HepG2 (cell line): Measurements from ENCODE around the gene PEPD. TPM values are rescaled to one million over a fixed set of nuclear protein-coding genes. Genes with fewer than 3 reads are reported as not detected.
A peak's percentile ranks its signal among the peaks of the same experiment; 100 is the strongest.

ENCODE experiments used
- ATAC-seq: fragments of 200-7000 bp; cut with Tn5 transposase; 3 replicates; pipeline ENCODE4 v1.9.1; 2020; ENCODE audit warnings: mild to moderate bottlenecking, moderate library complexity
- BruUV-seq: library from RNA; stranded (reverse); fragments of 400-500 nt; replicated peaks from 2 replicates; lab custom pipeline; 2021; lab: Mats Ljungman, UMichigan
- CTCF ChIA-PET: fragments of 300-600 bp; formaldehyde crosslinking; extraction: SDS; loops from one replicate; lab custom pipeline; 2021; ENCODE audit warnings: low total read pairs, inconsistent platforms, low intra/inter-chr PET ratio; lab: Yijun Ruan, JAX
- POLR2A ChIA-PET: fragments of 350-600 bp; sonication (Branson Sonifier 250); formaldehyde crosslinking; loops from one replicate; lab custom pipeline; 2020; ENCODE audit warnings: antibody characterized with exemption, inconsistent platforms; lab: Yijun Ruan, JAX
- DNase-seq: peaks from one replicate; pipeline ENCODE4 v3.0.0-alpha.2; 2015; ENCODE audit warnings: low spot score
- FAIRE-seq: peaks from 3 replicates; lab custom pipeline; 2011; peaks lifted over from hg19 to GRCh38; lab: Jason Lieb, UNC
- H2AFZ ChIP-seq: one replicate; pipeline ENCODE4 v1.6.1; 2011; ENCODE audit warnings: low read length, inconsistent platforms
- H3K27ac ChIP-seq: fragments of 300-600 bp; 3 replicates; pipeline ENCODE4 v1.8.0; 2011; ENCODE audit warnings: mixed run types, mild to moderate bottlenecking, mixed read lengths, low read length, inconsistent platforms; ENCODE audit not compliant: insufficient read depth; ENCODE audit errors: extremely low read length
- H3K27me3 ChIP-seq, 2 experiments: fragments of 200-600 bp in 1 of 2; 2 replicates in 1 of 2; 3 replicates in 1 of 2; pipeline versions ENCODE4 v1.6.0 to v1.8.0; 2011; ENCODE audit warnings: low read length in 2 of 2, mild to moderate bottlenecking in 2 of 2, moderate library complexity in 2 of 2, inconsistent platforms in 1 of 2; ENCODE audit not compliant: insufficient read depth in 2 of 2, control insufficient read depth in 1 of 2
- H3K36me3 ChIP-seq, 2 experiments: fragments of 200-600 bp in 1 of 2; replicated peaks in 1 of 2; 2 replicates in 1 of 2; 3 replicates in 1 of 2; pipeline versions ENCODE4 v1.5.1 to v1.8.0; 2011; ENCODE audit warnings: low read length in 2 of 2, inconsistent platforms in 1 of 2; ENCODE audit not compliant: insufficient read depth in 2 of 2, control insufficient read depth in 1 of 2
- H3K4me1 ChIP-seq: 2 replicates; pipeline ENCODE4 v1.5.1; 2012; ENCODE audit warnings: low read length, inconsistent platforms; ENCODE audit not compliant: insufficient read depth
- H3K4me2 ChIP-seq: 2 replicates; pipeline ENCODE4 v1.6.0; 2011; ENCODE audit warnings: low read depth, low read length, inconsistent platforms
- H3K4me3 ChIP-seq, 3 experiments: fragments of 200-600 bp in 1 of 3; sonication (generic), shearing (Covaris generic) in 1 of 3; replicated peaks in 1 of 3; 2 replicates each; pipeline ENCODE4 v1.5.1; 2011 to 2016; ENCODE audit warnings: low read length in 3 of 3, inconsistent platforms in 2 of 3, low read depth in 2 of 3, mild to moderate bottlenecking in 2 of 3, control low read depth in 1 of 3, mixed read lengths in 1 of 3; ENCODE audit not compliant: insufficient read depth in 1 of 3
- H3K79me2 ChIP-seq: one replicate; pipeline ENCODE4 v1.6.1; 2011; ENCODE audit warnings: low read length, inconsistent platforms; ENCODE audit not compliant: insufficient read depth
- H3K9ac ChIP-seq: 2 replicates; pipeline ENCODE4 v1.6.0; 2011; ENCODE audit warnings: mild to moderate bottlenecking, low read depth, low read length, inconsistent platforms; ENCODE audit not compliant: insufficient read depth
- H3K9me3 ChIP-seq: 2 replicates; pipeline ENCODE4 v1.5.1; 2012; ENCODE audit warnings: mild to moderate bottlenecking, low read length
- H4K20me1 ChIP-seq: 2 replicates; pipeline ENCODE4 v1.6.0; 2011; ENCODE audit warnings: inconsistent platforms, mild to moderate bottlenecking, low read length, moderate library complexity; ENCODE audit not compliant: insufficient read depth
- CENPT ChIP-seq: sonication (generic); formaldehyde crosslinking; IDR thresholded peaks from 2 replicates; pipeline ENCODE4 v1.8.0; 2022; ENCODE audit warnings: low read depth, mild to moderate bottlenecking, moderate library complexity, missing genetic modification reagents
- DPF2 ChIP-seq: sonication (generic); formaldehyde crosslinking; IDR thresholded peaks from 2 replicates; pipeline ENCODE4 v1.4.0; 2020; ENCODE audit warnings: mild to moderate bottlenecking, low read depth, missing genetic modification reagents, borderline replicate concordance
- KLF16 ChIP-seq, 2 experiments: sonication (generic) in 1 of 2; formaldehyde crosslinking in 1 of 2; IDR thresholded peaks; 2 replicates each; pipeline versions ENCODE4 v1.6.1 to v1.8.0; 2016 to 2023; ENCODE audit warnings: missing genetic modification reagents in 2 of 2, missing compliant biosample characterization in 1 of 2
- MBD4 ChIP-seq: IDR thresholded peaks from 2 replicates; pipeline ENCODE4 v1.6.1; 2012; ENCODE audit warnings: low read length, inconsistent platforms, borderline replicate concordance
- NRL ChIP-seq: sonication (generic); formaldehyde crosslinking; IDR thresholded peaks from 2 replicates; pipeline ENCODE4 v1.5.0; 2020; ENCODE audit warnings: missing genetic modification reagents, mild to moderate bottlenecking, moderate library complexity, borderline replicate concordance
- PATZ1 ChIP-seq: sonication (generic); formaldehyde crosslinking; IDR thresholded peaks from 2 replicates; pipeline ENCODE4 v1.4.0; 2020; ENCODE audit warnings: missing genetic modification reagents
- RARA ChIP-seq: IDR thresholded peaks from 2 replicates; pipeline ENCODE4 v1.6.1; 2016; ENCODE audit warnings: missing genetic modification reagents, missing compliant biosample characterization
- ZBTB14 ChIP-seq: sonication (generic); formaldehyde crosslinking; IDR thresholded peaks from 2 replicates; pipeline ENCODE4 v1.4.0; 2020; ENCODE audit warnings: missing genetic modification reagents
- ZNF230 ChIP-seq: sonication (generic); formaldehyde crosslinking; IDR thresholded peaks from 2 replicates; pipeline ENCODE4 v1.4.0; 2020; ENCODE audit warnings: mild to moderate bottlenecking, missing genetic modification reagents
- ZNF629 ChIP-seq: sonication (generic); formaldehyde crosslinking; conservative IDR thresholded peaks from 2 replicates; pipeline ENCODE4 v1.5.0; 2020; ENCODE audit warnings: missing genetic modification reagents
- ZNF768 ChIP-seq: sonication (generic); formaldehyde crosslinking; IDR thresholded peaks from 2 replicates; pipeline ENCODE4 v1.4.0; 2020; ENCODE audit warnings: missing genetic modification reagents
- WGBS: methylation state at CpG from one replicate; pipeline ENCODE4 v1.1.6; 2017; ENCODE audit warnings: low lambda C conversion rate; 5-methylcytosine and 5-hydroxymethylcytosine counted together
- in situ Hi-C: cut with HindIII; loops from 2 replicates; pipeline ENCODE4 v1.10.0; 2017; ENCODE audit warnings: low pct_unique_long_range_greater_than_20kb; ENCODE audit not compliant: extremely low pct_ligation_motif_present
- intact Hi-C: fragments of 100-400 bp; cut with micrococcal nuclease; formaldehyde crosslinking; loops from one replicate; pipeline ENCODE4 v1.10.0; 2022; ENCODE audit not compliant: unreplicated experiment
- polyA plus RNA-seq, 8 experiments: library from polyadenylated mRNA; depleted of rRNA in 3 of 8; stranded (reverse) in 7 of 8; unstranded in 1 of 8; fragments of >200 nt; fragmentation: Illumina TruSeq in 4 of 8; extraction: Trizol in 4 of 8; gene quantifications; 2 replicates each; pipeline versions ENCODE4 v1.2.1 to v1.2.3, GENCODE V29; 2011 to 2016; ENCODE audit warnings: low read depth in 4 of 8, missing spikeins in 1 of 8, mixed read lengths in 1 of 8; ENCODE audit not compliant: insufficient read depth in 1 of 8
- total RNA-seq, 5 experiments: library from RNA; depleted of rRNA; stranded (reverse); fragments of >200 nt; fragmentation: Illumina TruSeq; extraction: Trizol; gene quantifications; 2 replicates each; pipeline ENCODE4 v1.2.3, GENCODE V29; 2016; ENCODE audit warnings: low read depth in 1 of 5
- TF ChIP-seq, protein P1 (sequence below): sonication (generic); formaldehyde crosslinking; IDR thresholded peaks from 2 replicates; pipeline ENCODE4 v1.5.0; 2020; ENCODE audit warnings: mild to moderate bottlenecking, missing genetic modification reagents

The PEPD gene
- total and polyA plus RNA-seq, 2 of the 13 experiments (the other 11 are each of a cell fraction or from before 2014, with no cell fraction given), result 60.7 to 75.1 TPM

GRCh38 chr19:33394006-33394722 is 127.4 kb downstream of the PEPD start (continued):
- TF ChIP-seq MBD4 (no peak), RARA (peak; percentile 77)

DNA sequence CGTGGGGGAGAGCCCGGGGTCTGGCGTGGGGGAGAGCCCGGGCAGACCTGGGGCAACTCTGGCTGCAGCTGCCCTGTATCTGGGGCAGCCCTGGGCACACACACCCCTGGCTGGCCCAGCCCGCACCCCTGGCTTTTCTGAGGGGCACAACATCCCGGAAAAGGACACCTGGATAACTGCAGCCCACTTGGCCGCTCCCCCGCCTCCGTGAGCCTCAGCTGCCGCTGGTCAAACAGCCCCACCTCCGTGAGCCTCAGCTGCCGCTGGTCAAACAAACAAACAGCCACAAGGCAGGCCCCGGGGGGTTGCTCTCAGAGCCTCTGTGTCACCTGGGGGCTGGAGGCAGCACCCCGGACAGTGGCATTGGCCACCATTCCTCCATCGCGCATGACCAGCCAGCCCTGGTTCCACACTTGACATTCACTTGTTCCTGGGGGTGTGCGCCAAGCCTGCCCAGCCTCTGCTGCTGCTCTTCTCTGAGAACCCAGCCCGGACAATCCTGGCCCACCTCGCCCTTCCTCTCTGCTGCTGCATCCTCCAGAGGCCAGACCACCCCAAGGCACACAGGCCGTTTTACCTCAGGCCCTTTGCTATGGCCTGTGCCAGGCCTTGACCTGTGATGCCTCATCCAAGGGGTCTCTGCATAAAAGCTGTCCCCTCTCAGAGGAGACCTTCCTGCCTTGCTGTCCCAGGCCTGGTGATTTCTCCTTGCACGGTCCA is 128.1 kb downstream of the PEPD start:
- BruUV-seq, result no TSS peak
- Histone ChIP-seq H3K79me2 (peaks cover 5% of the 10 kb centered on the region), H3K4me3 (peak overlapping the region; percentile 33 to 64 (median 49)), H3K9me3 (no peaks in the 10 kb centered on the region), H3K9ac (peak overlapping the region; percentile 59), H2AFZ (no peak overlapping the region), H3K36me3 (no peaks in the 10 kb centered on the region; a peak in 1 of 5 replicates), H3K27ac (peak overlapping the region; percentile 94), H3K4me2 (peak overlapping the region; percentile 70), H3K27me3 (no peaks in the 10 kb centered on the region), H4K20me1 (no peaks in the 10 kb centered on the region), H3K4me1 (peaks cover 88% of the 10 kb centered on the region)
- in situ Hi-C loops (no loop called here), intact Hi-C loops (loop anchor here (5.0 kb wide), 1 partner anchor 91 kb away; the partner anchor contains the start of gene CEBPA)
- CTCF ChIA-PET, result no interaction called here
- 13% methylated on average over 4 of the region's 21 CpGs for WGBS
- ATAC-seq (peak; percentile 13), DNase-seq (peak; percentile 54), FAIRE-seq (no peak)
- POLR2A ChIA-PET, result interaction anchor here (0.7 to 4.7 kb wide), 10 partner anchors 10 to 152 kb away, joined by 4 to 58 read pairs (median 14); partner anchors contain the start of genes CEBPA and CEBPG
- TF ChIP-seq PATZ1 (CRISPR knock-in tag), result peak; percentile 83
- peak; percentile 19; the same call in 1 of the 2 replicates for TF ChIP-seq ZNF768
- 0 out of 2 replicates have a peak, but pooled peaks have one; percentile 24 for TF ChIP-seq NRL (CRISPR knock-in tag)
- TF ChIP-seq KLF16 (CRISPR knock-in tag; IDR thresholded peaks at IDR 0.05), result no peak
- no peak for TF ChIP-seq ZNF629 (CRISPR knock-in tag)
- no peak for TF ChIP-seq ZBTB14 (CRISPR knock-in tag)
- TF ChIP-seq DPF2, result peak; percentile 11; the same call in 1 of the 2 replicates
- no peak for TF ChIP-seq ZNF230 (CRISPR knock-in tag)
- TF ChIP-seq CENPT, result no peak
- TF ChIP-seq, protein P1, sequence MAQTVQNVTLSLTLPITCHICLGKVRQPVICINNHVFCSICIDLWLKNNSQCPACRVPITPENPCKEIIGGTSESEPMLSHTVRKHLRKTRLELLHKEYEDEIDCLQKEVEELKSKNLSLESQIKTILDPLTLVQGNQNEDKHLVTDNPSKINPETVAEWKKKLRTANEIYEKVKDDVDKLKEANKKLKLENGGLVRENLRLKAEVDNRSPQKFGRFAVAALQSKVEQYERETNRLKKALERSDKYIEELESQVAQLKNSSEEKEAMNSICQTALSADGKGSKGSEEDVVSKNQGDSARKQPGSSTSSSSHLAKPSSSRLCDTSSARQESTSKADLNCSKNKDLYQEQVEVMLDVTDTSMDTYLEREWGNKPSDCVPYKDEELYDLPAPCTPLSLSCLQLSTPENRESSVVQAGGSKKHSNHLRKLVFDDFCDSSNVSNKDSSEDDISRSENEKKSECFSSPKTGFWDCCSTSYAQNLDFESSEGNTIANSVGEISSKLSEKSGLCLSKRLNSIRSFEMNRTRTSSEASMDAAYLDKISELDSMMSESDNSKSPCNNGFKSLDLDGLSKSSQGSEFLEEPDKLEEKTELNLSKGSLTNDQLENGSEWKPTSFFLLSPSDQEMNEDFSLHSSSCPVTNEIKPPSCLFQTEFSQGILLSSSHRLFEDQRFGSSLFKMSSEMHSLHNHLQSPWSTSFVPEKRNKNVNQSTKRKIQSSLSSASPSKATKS (CRISPR knock-in tag), result no peak
